ENCODE data around the gene RPS28.
A peak's percentile ranks its signal among the peaks of the same experiment; 100 is the strongest.

RPS28 gene

DNA sequence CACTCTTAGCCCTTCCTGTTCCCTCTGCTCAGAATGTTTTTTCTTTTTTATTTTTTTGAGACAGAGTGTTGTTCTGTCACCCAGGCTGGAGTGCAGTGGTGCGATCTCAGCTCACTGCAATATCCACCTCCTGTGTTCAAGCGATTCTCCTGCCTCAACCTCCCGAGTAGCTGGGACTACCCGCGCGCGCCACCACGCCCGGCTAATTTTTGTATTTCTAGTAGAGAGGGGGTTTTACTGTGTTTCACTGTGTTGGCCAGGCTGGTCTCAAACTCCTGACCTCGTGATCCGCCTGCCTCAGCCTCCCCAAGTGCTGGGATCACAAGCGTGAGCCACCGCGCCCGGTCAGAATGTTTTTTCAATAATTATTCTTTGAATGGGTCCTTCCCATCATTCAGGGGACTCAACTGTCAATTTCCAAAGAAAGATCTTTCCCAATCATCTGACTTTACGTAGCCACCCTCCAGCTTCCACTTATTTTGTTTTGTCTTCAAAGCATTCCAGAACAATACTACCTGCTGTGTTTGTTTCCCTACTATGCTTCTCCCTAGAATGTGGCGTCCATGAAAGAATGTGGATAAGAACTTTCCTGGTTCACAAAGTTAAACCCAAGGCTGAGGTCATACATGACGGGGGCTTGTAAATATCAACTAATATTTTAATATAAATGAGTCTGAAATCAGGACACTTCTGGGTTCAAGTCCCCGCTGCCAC is 1.3 kb upstream of the RPS28 start:
- TF ChIP-seq, protein P1, sequence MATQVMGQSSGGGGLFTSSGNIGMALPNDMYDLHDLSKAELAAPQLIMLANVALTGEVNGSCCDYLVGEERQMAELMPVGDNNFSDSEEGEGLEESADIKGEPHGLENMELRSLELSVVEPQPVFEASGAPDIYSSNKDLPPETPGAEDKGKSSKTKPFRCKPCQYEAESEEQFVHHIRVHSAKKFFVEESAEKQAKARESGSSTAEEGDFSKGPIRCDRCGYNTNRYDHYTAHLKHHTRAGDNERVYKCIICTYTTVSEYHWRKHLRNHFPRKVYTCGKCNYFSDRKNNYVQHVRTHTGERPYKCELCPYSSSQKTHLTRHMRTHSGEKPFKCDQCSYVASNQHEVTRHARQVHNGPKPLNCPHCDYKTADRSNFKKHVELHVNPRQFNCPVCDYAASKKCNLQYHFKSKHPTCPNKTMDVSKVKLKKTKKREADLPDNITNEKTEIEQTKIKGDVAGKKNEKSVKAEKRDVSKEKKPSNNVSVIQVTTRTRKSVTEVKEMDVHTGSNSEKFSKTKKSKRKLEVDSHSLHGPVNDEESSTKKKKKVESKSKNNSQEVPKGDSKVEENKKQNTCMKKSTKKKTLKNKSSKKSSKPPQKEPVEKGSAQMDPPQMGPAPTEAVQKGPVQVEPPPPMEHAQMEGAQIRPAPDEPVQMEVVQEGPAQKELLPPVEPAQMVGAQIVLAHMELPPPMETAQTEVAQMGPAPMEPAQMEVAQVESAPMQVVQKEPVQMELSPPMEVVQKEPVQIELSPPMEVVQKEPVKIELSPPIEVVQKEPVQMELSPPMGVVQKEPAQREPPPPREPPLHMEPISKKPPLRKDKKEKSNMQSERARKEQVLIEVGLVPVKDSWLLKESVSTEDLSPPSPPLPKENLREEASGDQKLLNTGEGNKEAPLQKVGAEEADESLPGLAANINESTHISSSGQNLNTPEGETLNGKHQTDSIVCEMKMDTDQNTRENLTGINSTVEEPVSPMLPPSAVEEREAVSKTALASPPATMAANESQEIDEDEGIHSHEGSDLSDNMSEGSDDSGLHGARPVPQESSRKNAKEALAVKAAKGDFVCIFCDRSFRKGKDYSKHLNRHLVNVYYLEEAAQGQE (IDR thresholded peaks at IDR 0.05; ENCODE audit: insufficient replicate concordance, low read depth) = no peak
- TF ChIP-seq, protein P2, sequence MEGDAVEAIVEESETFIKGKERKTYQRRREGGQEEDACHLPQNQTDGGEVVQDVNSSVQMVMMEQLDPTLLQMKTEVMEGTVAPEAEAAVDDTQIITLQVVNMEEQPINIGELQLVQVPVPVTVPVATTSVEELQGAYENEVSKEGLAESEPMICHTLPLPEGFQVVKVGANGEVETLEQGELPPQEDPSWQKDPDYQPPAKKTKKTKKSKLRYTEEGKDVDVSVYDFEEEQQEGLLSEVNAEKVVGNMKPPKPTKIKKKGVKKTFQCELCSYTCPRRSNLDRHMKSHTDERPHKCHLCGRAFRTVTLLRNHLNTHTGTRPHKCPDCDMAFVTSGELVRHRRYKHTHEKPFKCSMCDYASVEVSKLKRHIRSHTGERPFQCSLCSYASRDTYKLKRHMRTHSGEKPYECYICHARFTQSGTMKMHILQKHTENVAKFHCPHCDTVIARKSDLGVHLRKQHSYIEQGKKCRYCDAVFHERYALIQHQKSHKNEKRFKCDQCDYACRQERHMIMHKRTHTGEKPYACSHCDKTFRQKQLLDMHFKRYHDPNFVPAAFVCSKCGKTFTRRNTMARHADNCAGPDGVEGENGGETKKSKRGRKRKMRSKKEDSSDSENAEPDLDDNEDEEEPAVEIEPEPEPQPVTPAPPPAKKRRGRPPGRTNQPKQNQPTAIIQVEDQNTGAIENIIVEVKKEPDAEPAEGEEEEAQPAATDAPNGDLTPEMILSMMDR (IDR thresholded peaks at IDR 0.05; ENCODE audit: insufficient read depth, low read length) = no peak
- no peak for TF ChIP-seq POLR2AphosphoS5 (IDR thresholded peaks at IDR 0.05; ENCODE audit: low read depth)
- no peak for TF ChIP-seq SPI1 (IDR thresholded peaks at IDR 0.05; ENCODE audit: borderline replicate concordance, low read depth)
- TF ChIP-seq GABPA (IDR thresholded peaks at IDR 0.05; ENCODE audit: low read depth) = no peak
- Histone ChIP-seq H3K4me3 (replicated peaks; ENCODE audit: insufficient read depth, low read length) (peak overlapping the region; percentile 99), H3K27ac (replicated peaks) (peak overlapping the region; percentile 87), H3K27me3 (ENCODE audit: insufficient read depth, poor library complexity, severe bottlenecking) (no peaks in the 10 kb centered on the region)
- no peak for DNase-seq (ENCODE audit: low read depth in 1 of 2, low spot score in 1 of 2)

DNA sequence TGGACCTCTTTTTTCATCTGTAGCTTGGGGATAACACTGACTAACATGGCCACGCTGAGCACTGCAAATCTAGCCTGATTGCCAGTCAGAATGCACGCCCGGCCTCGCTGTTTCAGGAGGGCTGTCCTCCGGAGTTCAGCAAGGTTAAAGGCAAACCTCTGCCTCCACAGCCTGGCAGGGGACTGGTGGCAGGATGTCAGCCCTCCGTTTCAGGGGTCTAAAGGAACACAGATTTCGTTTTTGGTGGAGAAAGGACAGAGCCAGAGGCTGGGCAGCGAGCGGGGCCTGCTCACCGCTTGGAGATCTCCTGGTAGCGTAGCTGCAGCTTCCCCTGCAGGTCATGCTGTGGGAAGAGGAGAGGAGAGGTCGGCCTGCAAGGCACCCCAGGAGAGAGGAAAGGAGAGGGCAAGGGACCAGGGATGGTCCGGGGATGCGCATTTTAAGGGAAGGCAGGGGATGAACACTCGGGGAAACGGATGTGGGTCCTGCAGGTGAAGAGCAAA is 681 bp upstream of the RPS28 start:
- TF ChIP-seq, protein P1 (IDR thresholded peaks at IDR 0.05; ENCODE audit: insufficient replicate concordance, low read depth) = no peak
- TF ChIP-seq GABPA (IDR thresholded peaks at IDR 0.05; ENCODE audit: low read depth) = no peak
- no peak for TF ChIP-seq POLR2AphosphoS5 (IDR thresholded peaks at IDR 0.05; ENCODE audit: low read depth)
- no peak for TF ChIP-seq SPI1 (IDR thresholded peaks at IDR 0.05; ENCODE audit: borderline replicate concordance, low read depth)
- TF ChIP-seq, protein P2 (IDR thresholded peaks at IDR 0.05; ENCODE audit: insufficient read depth, low read length) = no peak

DNA sequence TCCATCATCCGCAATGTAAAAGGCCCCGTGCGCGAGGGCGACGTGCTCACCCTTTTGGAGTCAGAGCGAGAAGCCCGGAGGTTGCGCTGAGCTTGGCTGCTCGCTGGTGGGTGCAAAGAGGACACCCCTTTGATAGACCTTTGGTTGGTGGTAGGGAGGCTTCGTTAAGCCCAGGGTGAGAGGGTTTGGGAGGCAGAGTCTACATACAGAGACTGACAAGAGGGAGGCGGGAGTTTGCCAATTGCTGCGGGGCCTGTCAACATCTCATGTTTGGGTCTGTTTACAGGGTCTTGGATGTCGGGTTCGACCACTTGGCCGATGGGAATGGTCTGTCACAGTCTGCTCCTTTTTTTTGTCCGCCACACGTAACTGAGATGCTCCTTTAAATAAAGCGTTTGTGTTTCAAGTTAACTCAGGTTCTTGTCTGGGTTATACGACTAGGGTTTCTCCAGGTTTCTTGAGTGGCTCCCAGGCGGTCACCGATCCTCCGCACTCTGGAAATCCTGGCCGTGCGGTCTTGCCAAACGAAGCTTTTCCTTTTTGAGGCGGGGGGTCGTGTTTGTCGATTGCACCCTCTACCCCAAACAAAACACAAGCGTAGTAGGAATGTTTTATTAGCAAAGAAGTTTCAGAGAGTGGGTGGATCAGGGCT is 816 bp downstream of the RPS28 start:
- peak overlapping the region; percentile 87 for H3K27ac ChIP-seq (replicated peaks)
- TF ChIP-seq, protein P2 (IDR thresholded peaks at IDR 0.05; ENCODE audit: insufficient read depth, low read length) = no peak
- no peak for TF ChIP-seq POLR2AphosphoS5 (IDR thresholded peaks at IDR 0.05; ENCODE audit: low read depth)

More for the DNA sequence above, 681 bp upstream of the RPS28 start:
- Histone ChIP-seq H3K4me3 (replicated peaks; ENCODE audit: insufficient read depth, low read length) (peak overlapping the region; percentile 99), H3K27ac (replicated peaks) (peak overlapping the region; percentile 87), H3K27me3 (ENCODE audit: insufficient read depth, poor library complexity, severe bottlenecking) (no peaks in the 10 kb centered on the region)
- no peak for DNase-seq (ENCODE audit: low read depth in 1 of 2, low spot score in 1 of 2)

More for the DNA sequence above, 816 bp downstream of the RPS28 start:
- Histone ChIP-seq H3K4me3 (replicated peaks; ENCODE audit: insufficient read depth, low read length) (peak overlapping the region; percentile 99), H3K27me3 (ENCODE audit: insufficient read depth, poor library complexity, severe bottlenecking) (no peaks in the 10 kb centered on the region)
- no peak for DNase-seq (ENCODE audit: low read depth in 1 of 2, low spot score in 1 of 2)
